HPDE6-E6E7 (cell line): ENCODE measurements around the gene C9orf72.

ENCODE experiments used
- DNase-seq: peaks from one replicate; pipeline ENCODE4 v3.0.0; 2011; ENCODE audit warnings: missing footprints; ENCODE audit errors: extremely low spot score

C9orf72 gene

DNA sequence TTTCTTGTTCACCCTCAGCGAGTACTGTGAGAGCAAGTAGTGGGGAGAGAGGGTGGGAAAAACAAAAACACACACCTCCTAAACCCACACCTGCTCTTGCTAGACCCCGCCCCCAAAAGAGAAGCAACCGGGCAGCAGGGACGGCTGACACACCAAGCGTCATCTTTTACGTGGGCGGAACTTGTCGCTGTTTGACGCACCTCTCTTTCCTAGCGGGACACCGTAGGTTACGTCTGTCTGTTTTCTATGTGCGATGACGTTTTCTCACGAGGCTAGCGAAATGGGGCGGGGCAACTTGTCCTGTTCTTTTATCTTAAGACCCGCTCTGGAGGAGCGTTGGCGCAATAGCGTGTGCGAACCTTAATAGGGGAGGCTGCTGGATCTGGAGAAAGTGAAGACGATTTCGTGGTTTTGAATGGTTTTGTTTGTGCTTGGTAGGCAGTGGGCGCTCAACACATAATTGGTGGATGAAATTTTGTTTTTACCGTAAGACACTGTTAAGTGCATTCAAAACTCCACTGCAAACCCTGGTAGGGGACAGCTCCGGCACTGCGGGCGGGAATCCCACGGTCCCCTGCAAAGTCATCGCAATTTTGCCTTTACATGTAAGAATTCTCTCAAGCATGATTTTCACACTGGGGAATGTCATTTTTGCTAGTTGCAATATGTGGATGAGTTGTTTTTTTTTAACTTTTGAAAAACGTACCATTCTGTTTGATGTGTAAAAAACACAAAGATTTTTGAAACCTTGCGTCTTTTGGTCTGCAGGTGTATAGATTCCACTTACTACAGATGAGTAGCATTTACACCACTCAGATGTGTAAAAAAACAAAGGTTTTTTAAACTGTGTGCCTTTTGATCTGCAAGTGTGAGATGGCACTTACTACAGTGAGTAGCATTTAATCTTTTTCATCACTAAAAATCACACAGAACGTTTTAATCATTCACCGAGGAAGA is 631 bp upstream of the C9orf72 start:
- DNase-seq: peak; percentile 96

DNA sequence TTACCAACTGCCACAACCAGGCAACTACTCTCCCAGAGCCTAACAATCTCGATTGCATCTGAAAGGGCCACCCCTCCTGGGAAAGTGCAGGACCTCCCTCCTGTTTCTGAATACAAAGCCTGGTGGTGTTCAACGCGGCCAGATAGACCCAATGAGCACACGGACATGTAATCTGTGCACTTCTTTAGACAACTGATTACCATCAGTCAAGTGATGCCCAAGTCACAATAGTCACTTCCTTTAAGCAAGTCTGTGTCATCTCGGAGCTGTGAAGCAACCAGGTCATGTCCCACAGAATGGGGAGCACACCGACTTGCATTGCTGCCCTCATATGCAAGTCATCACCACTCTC is 739 bp downstream of the C9orf72 start:
- peak; percentile 19 for DNase-seq

DNA sequence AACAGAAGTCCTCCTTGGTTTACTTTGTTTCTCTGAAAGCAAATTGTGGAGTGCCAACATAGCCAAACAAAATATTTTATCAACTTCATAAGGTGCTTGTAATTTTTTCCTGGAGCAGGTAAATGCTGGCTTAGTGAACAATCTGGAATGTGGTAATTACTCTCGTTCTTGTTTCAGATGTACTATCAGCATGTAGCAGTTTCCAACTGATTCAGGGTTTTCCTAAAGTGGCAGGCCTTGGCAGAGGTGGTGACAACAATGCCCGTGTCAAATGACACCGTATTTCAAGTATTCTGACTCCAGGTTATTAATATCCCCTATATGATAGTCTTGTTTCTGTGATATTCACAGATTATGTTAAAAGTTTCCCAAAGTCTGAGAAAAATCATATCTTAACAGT is 1.2 kb downstream of the C9orf72 start:
- no peak for DNase-seq

DNA sequence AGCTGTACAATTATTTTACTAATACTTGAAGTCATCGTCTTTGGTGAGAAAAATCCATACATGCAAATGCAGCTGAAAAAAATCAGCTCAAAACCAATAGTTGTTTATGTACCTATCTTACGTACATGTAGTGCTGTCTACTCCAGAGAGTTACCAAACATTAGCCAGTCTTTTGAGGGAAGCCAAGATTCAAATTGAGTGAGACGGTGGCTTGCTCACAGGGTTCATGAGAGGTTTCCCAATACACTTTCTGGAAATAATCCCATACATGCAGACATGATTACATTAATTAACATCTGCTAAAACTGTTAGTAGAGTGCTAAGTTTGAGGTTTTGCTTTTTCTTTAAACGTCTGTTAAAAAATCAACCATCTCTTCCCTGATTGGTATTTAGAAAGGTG is 2.3 kb downstream of the C9orf72 start:
- DNase-seq: no peak

DNA sequence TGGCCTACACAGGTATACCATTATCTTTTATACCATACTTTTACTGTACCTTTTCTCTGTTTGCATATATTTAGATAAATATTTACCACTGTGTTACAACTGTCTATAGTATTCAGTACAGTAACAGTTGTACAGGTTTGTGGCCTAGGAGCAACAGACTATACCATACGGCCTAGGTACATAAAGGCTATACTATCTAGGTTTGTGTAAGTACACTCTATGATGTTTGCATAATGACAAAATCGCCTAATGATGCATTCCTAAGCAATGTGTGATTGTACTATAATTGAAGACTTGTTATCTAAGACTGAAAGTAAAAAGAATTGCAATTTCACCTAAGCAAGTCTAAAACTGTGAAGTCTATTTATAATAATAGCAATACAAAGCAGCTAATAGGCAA is 3.9 kb downstream of the C9orf72 start:
- DNase-seq: no peak

DNA sequence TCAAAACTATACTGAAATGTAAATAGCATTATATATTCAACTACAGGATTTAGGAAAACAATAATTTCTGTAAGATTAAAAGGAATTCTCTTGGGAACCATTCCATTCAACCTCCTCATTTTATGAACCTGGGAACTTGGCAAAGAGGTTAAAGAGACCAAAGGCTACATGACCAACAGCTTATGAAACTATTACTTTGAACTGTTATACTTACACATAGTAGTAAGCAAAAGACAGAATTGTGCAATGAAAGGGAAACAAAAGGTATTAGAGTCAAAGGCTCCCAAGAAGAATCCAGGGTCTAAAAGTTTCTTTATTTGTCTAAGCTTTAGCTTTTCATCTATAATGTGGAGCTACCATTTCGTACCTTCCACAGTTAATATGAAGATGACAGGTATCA is 7.2 kb downstream of the C9orf72 start:
- DNase-seq: no peak

DNA sequence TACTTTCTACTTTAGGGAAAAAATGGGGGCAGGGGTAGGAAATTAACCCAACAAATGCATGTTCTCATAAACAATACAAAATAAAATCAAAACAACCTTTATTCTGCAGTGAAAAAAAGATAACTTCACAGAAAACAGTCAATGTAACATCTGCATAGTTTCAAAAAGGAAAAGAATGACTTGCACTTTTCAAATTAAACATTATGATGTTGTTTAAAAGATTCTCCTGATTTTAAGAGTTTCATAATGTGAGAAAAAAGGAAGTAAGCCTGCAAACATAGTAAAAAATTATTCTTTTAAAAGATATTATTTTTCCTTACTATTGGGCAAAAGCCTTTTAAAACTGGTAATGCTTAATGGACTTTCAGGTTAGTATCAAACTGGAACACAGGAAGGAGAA is 7.6 kb downstream of the C9orf72 start:
- DNase-seq: no peak

DNA sequence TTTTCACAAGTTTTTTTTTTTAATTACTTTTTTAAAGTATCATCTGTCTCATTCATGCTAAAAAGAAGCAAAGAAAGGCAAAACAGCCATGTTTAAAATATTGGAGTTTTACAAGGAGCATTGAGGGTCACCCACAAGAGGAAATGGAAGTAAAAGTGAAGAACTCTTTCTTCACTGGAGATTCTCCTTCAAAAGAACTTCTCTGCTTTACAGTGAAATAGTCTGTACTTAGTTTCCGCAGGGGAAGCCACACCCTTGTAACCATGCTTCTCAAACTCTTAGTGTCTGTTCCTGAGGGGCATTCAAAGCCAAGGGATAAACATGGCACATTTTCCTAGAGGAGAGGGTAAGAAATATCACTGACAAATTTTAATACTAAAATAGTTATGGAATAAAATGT is 8.6 kb downstream of the C9orf72 start:
- DNase-seq: no peak

DNA sequence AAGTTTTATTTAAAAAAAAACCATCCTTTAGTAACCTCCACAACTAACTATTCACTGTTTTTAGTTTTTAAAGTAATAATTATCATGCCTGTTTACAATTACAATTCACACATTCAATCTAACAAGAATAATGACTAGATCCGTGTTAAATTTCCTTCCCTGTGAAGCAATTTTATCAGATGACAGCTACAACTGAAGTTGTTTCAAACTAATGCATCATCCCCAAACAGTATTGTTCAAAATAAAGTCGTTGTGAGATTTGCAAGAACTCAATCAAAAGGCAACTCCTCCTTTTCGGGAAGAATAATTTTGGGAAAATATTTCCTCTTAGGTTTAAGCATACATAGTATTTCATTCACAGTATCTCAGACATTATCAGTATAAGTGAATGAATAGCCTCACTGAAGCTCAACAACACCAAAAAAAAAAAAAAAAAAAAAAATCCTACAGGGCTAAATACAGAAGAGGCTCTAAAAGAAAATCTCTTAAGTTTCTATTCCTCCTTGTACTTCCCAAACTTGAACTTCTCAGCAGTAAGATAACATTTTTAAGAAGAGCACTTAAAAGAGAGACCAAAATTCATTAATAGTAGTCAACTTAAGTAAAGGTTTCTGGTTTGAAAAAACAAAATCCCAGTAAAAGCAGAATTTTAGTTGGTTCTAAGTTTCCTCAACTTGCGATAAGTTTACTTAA is 9.4 kb downstream of the C9orf72 start:
- DNase-seq: no peak

DNA sequence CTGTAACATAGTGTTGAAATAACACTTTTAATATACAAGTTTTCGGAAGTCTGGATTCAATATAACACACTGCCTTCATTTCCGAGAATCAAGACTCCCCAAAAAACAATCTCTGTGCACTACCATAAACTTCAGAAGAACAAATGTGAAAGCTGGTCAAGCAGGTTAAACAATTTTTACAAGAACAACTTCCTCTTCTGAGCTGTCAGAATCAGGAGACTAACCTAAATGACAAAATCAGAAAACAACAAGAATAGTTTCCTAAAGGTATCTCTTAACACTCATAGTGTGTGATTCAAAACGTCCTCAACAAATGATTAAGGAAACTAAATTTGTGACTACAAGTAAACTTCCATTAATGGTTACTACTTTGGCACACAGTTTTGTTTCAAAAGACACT is 11.6 kb downstream of the C9orf72 start:
- no peak for DNase-seq

DNA sequence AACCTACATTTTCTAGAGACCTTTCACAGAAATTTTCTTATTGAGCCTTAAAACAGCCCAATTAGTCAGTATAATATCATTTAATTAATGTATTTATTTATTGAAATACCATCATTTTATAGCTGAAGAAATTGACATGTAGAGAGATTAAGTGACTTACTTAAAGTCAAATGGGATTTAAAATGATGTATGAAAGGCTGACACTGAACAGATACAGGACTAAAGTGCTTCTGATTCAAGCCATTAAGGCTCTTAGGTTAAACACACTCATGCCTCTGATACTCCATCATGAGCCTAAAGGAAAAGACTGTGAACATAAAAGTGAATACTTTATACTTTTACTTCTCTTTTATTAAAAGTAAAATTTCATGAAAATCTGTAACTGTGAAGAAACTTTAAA is 12.8 kb downstream of the C9orf72 start:
- no peak for DNase-seq

DNA sequence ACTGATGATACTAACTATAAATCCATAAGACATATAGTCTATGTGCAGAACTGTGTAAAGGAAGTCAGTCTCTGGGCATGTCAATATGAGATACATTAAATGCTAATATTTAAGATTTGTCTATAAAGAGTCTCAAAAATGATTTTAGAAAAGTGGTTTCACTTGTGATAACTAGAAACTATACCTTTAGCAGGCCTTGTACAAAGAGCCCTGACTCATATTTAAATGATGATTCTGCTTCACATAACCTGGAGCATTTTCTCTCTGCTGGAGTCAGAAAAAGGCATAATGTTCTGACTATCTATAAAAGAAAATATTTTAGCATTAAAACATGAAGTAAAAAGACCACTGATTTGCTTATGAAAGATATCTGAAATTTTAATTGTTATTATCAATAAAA is 15.0 kb downstream of the C9orf72 start:
- DNase-seq: no peak

DNA sequence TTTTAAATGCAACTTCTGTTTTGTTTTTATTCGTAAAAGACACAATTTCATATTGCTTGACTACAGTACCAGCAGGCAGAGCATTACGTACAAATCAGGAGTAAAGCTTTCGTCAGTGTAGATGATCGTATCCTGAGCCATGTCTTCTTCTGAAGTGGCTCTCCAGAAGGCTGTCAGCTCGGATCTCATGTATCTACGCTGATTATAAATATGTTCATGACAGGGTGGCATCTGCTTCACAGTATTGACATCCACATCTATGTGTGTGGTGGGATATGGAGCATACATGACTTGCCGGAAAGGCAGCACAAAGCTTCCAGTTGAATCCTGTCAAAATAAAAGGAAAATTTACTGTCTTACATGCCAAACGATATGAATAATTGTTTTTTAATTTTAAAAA is 16.8 kb downstream of the C9orf72 start:
- DNase-seq: no peak

DNA sequence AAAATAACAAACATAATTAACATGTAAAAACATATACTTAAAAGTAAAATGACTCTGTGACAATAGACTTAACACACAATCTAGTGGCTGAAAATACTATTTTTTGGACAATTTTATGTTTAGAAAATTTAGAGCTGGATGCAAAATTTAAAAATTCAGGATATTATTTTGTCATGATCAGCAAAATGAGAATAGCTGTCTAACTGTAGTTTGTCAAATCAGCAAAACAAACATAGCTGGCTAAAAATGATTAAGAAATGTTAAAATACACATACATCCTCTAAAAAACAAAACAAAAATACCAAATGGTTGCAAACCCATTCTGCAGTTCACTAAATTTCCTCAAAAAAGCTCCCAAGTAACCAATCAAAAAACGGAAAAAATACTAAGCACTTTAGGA is 18.6 kb downstream of the C9orf72 start:
- DNase-seq: no peak

DNA sequence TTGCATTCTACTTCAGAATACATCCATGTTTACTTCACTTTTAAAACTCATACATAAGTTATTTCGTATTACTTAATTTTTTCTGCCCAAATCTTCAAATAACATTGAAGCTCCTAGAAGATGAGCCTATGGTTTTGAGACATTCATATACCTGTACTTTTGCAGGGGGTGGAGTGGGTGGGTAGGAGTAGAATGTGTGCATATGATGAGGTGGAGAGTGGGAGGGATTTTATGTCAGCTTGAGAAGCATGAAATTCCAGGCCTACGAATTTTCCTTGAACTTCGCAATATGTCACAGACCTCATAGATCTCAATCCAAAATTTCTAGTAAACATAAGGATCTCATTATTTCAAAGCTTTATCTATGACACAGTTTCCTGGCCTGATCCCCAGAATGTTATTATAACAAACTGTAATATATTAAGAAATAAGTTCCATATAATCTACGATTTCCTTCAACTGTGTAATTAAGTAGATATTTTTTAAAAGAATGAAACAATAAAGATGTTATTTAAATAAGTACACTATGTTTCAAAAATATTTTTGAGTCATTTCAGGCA is 24.0 kb downstream of the C9orf72 start:
- DNase-seq: no peak

DNA sequence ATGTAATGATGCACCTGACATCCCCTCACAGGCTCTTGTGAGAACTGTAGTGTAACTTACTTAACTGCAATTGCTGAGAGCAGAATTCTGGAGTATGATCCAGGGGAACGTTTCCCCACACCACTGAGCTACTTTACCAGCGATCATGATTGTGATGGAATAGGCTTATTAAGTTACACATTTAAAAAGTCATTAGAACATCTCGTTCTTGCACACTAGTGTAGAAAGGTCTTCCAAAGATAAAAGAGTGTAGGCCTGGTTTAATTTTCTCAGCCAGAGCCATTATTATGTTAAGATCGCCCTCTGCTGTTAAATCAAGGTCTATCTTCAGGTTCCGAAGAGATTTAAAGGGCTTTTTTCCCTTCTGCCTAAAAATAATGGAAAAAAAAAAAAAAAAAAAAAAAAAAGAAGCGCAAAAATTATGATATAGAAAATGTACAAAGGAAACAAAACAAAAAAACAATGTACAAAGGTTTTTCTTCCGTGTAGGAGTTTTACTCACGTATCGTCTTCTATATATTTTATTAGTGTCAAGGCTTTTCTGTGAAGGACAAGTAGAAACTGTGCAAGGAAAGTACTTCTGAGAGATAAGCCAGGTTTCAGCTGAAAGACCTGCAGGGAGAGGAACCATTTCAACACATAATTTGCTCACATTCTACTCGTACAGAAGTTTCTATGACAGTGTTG is 25.1 kb downstream of the C9orf72 start:
- no peak for DNase-seq

DNA sequence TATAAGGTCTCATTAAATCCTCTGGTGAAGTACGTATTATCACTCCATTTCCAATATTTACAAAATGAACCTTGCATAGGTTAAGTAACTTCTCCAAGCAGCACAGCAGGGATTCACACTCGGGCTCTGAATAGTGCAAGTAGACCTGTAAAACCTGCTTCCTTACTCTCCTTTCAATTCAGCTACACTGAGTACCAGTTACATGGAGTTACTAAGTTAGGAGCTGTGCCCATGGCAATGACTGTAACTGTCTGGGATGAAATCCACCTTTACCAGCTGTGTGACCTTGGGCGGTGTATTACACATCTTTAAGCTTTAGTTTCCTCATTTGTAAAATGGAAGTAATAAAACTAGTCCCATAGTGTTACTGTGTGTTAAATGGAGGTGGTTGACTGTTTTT is 27.8 kb downstream of the C9orf72 start:
- DNase-seq: no peak

DNA sequence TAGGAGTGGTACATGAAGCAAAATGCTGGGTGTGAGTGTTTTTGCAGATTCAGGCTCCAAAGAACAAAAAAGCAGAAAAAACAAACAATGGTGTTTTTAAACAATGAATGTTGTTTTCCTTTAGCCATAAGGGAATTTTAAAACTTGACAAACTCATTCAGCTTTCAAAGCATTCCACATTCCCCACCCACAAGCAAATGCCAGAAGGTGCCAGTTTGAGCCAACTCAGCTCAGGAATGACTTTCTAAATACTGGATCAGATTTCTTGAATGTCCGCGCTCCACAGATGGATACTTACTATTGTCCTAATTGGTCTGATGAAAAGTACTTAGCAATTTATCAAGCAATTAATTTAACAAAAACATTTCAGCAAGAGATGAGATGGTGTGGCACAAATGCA is 30.8 kb downstream of the C9orf72 start:
- DNase-seq: no peak

DNA sequence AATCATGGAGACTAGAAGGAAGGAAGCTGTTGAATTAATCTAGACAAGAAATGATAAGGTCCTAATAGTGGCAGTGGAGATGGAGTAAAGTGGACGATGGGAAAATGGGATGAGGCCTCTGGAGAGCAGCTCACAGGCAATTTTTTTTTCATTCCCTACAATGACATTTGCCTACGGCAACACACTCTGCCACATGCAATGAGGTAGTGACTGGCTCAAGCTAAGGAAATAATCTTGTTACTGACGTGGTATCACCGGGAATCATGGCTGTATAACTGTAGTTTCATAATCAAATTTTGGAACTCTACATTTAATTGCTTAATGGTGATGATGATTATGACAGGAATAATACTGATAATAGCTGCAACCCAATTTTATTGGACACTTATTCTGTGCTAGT is 31.5 kb downstream of the C9orf72 start:
- DNase-seq: no peak

DNA sequence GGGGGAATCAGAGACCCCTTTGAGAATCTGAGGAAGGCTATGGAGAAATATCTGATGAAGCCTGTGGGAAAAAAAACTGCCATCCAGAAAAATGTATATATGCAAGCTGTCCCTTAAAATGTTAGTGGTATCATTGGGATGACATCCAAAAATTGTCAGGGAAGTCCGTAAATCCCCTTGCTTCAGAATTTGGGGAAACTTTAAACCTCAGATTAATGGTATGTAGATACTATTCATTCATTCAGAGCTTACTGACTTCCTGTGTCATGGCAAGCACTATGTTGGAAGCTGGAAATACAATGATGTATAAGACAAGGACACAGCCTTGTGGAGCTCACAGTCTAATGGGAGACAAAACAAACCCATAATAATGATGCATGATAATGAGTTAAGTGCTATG is 32.8 kb downstream of the C9orf72 start:
- no peak for DNase-seq

DNA sequence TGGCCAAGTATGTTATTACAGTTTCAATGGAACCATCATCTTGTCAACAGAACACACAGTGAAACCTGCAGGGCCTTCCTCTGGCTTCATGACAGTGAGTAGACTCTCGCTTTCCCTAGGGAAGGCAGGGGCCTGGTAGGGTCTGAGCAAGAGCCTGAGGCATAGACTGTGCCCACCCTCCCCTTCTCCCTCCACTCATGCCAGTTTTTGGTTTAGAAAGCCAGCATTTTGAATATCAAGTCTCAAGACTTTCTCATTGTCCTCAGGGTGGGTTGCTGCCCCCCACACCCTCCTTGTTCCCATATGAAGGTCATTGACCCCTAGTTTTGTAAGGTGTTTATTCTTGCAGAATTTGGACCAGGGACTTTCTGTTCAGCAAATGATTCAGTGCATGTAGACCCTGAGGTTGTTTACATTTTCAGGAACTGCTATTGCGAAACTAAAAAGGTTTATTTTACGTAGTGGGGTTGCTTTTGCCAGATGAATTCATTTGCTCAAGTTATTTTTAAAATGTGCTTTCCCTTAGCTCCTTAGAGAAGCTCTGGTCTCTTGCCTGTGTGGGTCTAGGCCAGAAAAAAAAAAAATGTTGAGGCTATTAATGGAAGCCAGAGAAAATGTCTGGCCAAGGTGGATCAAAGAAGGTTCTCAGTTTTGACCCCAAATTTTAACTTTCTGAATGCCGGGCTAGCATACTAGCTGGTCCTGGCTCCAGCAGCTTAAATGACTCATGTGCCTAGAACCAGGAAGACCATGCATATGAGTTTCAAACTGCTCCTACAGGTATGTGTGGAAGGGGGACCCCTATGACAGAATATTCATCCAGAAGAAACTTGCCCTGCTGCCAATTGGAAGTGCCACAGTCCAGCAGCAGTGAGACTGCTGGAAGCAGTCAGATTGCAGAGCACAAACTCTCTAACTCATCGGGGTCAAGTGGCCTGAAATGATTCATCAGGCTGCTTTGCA is 33.5 kb downstream of the C9orf72 start:
- peak; percentile 40 for DNase-seq
